ENCODE measurements around the gene RFT1.

The RFT1 gene

GRCh38 chr3:53160061-53160659, 29.9 kb upstream of the RFT1 start:
- Histone ChIP-seq H3K27ac (ENCODE audit: low read depth, low read length) (no peak overlapping the region), H2AFZ (ENCODE audit: low read depth, low read length, severe bottlenecking) (no peak overlapping the region), H3K9ac (ENCODE audit: low read length) (peak overlapping the region; percentile 98), H3K79me2 (ENCODE audit: insufficient read depth, low read length) (peaks cover 38% of the 10 kb centered on the region), H3F3A (ENCODE audit: insufficient read depth) (peaks cover 29% of the 10 kb centered on the region), H3K9me3 (ENCODE audit: insufficient read depth, low read length) (no peaks in the 10 kb centered on the region), H3K27me3 (ENCODE audit: low read length) (no peaks in the 10 kb centered on the region), H3K4me3 (ENCODE audit: insufficient read depth, low read length, poor library complexity, severe bottlenecking) (no peak overlapping the region), H3K9me2 (replicated peaks; ENCODE audit: insufficient read depth, low read length) (no peaks in the 10 kb centered on the region), H3K4me2 (ENCODE audit: low read depth, low read length, poor library complexity, severe bottlenecking) (peak overlapping the region; percentile 95), H4K20me1 (ENCODE audit: low read depth, low read length) (peaks cover 3% of the 10 kb centered on the region; the same call in 1 of the 2 replicates), H3K36me3 (ENCODE audit: low read length) (no peaks in the 10 kb centered on the region)
- TF ChIP-seq, protein P1, sequence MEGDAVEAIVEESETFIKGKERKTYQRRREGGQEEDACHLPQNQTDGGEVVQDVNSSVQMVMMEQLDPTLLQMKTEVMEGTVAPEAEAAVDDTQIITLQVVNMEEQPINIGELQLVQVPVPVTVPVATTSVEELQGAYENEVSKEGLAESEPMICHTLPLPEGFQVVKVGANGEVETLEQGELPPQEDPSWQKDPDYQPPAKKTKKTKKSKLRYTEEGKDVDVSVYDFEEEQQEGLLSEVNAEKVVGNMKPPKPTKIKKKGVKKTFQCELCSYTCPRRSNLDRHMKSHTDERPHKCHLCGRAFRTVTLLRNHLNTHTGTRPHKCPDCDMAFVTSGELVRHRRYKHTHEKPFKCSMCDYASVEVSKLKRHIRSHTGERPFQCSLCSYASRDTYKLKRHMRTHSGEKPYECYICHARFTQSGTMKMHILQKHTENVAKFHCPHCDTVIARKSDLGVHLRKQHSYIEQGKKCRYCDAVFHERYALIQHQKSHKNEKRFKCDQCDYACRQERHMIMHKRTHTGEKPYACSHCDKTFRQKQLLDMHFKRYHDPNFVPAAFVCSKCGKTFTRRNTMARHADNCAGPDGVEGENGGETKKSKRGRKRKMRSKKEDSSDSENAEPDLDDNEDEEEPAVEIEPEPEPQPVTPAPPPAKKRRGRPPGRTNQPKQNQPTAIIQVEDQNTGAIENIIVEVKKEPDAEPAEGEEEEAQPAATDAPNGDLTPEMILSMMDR (IDR thresholded peaks at IDR 0.05; ENCODE audit: insufficient read depth, low read length, poor library complexity, severe bottlenecking): no peak
- no peak for TF ChIP-seq EZH2phosphoT487 (conservative IDR thresholded peaks at IDR 0.05; ENCODE audit: low read length)

DNA sequence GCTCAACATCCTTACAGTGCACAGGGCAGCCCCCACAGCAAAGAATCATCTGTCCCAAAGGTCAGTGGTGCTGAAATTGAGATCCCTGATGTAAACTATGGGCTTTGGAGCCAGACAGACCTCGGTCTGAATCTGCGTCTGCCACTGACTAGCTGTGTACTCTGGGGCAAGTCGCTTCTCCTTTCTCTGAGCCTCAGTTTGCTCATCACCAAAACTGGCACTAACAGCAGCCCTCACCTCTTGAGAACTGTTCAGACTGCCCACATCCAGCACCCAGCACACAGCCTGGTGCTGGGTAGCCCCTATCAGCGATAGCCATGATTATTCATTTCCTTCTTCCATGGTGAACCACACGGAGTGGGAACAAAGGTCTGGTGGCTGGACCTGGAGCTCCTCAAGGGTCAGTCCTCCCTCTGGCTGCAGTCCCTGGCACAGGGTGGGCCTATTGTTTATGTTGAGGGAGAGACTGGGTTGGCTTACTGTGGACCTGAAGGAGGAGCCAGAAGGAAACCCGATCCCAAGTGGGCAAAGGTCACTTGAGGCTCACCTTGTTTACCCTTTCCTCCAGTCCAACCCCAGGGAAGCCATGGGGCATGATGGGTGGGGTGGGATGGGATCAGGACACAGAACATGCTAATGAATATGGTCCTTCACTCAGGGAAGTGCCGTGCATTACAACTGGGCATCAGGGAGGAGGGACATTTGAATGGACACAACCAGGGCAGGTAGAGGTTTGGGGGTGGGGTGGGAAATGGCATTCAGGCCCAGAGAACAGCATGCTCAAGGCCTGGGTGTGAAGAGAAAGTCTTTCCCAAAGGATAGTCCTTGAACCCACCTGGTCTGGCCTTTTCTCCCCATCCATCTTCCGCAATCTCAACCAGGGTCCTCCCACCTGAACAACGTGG, 29.2 kb upstream of the RFT1 start:
- Histone ChIP-seq H3K79me2 (ENCODE audit: insufficient read depth, low read length) (peaks cover 31% of the 10 kb centered on the region), H3K9ac (ENCODE audit: low read length) (no peak overlapping the region), H3K36me3 (ENCODE audit: low read length) (no peaks in the 10 kb centered on the region), H4K20me1 (ENCODE audit: low read depth, low read length) (peaks cover 3% of the 10 kb centered on the region; the same call in 1 of the 2 replicates), H3K27ac (ENCODE audit: low read depth, low read length) (no peak overlapping the region), H3K4me3 (ENCODE audit: insufficient read depth, low read length, poor library complexity, severe bottlenecking) (no peak overlapping the region), H2AFZ (ENCODE audit: low read depth, low read length, severe bottlenecking) (no peak overlapping the region), H3K9me3 (ENCODE audit: insufficient read depth, low read length) (no peaks in the 10 kb centered on the region), H3F3A (ENCODE audit: insufficient read depth) (peaks cover 24% of the 10 kb centered on the region), H3K4me2 (ENCODE audit: low read depth, low read length, poor library complexity, severe bottlenecking) (no peak overlapping the region), H3K27me3 (ENCODE audit: low read length) (no peaks in the 10 kb centered on the region), H3K9me2 (replicated peaks; ENCODE audit: insufficient read depth, low read length) (no peaks in the 10 kb centered on the region)
- no peak for TF ChIP-seq EZH2phosphoT487 (conservative IDR thresholded peaks at IDR 0.05; ENCODE audit: low read length)
- TF ChIP-seq, protein P1 (IDR thresholded peaks at IDR 0.05; ENCODE audit: insufficient read depth, low read length, poor library complexity, severe bottlenecking): no peak

DNA sequence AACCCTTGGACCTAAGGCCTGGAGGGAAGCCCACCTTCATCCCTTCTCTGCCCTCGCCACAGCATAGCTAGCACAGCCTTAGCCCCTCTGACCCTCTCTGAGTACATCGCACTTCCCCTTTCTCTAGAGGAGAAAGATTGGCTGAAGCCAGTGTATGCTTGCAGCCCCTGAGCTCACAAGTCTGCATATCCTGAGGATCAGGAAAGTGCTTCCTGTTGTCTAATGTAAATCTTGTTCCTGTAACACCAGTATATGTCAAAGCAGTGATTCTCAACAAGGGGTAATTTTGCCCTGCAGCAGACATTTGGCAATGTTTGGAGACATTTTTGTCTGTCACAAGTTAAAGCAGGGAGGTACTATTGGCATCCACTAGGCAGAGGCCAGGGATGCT, 28.5 kb upstream of the RFT1 start:
- Histone ChIP-seq H3K4me2 (ENCODE audit: low read depth, low read length, poor library complexity, severe bottlenecking) (no peak overlapping the region), H3F3A (ENCODE audit: insufficient read depth) (peaks cover 19% of the 10 kb centered on the region), H3K4me3 (ENCODE audit: insufficient read depth, low read length, poor library complexity, severe bottlenecking) (no peak overlapping the region), H3K27ac (ENCODE audit: low read depth, low read length) (no peak overlapping the region), H4K20me1 (ENCODE audit: low read depth, low read length) (peaks cover 3% of the 10 kb centered on the region; the same call in 1 of the 2 replicates), H3K36me3 (ENCODE audit: low read length) (no peaks in the 10 kb centered on the region), H3K9me2 (replicated peaks; ENCODE audit: insufficient read depth, low read length) (no peaks in the 10 kb centered on the region), H3K9me3 (ENCODE audit: insufficient read depth, low read length) (no peaks in the 10 kb centered on the region), H3K79me2 (ENCODE audit: insufficient read depth, low read length) (peaks cover 24% of the 10 kb centered on the region), H3K27me3 (ENCODE audit: low read length) (no peaks in the 10 kb centered on the region), H3K9ac (ENCODE audit: low read length) (no peak overlapping the region), H2AFZ (ENCODE audit: low read depth, low read length, severe bottlenecking) (no peak overlapping the region)
- no peak for TF ChIP-seq EZH2phosphoT487 (conservative IDR thresholded peaks at IDR 0.05; ENCODE audit: low read length)
- TF ChIP-seq, protein P1 (IDR thresholded peaks at IDR 0.05; ENCODE audit: insufficient read depth, low read length, poor library complexity, severe bottlenecking): no peak
